Spleen (tissue), 7 donors: Measurements from ENCODE around the gene H6PD.

ENCODE experiments used
- CTCF ChIP-seq, 11 experiments: fragments of 200-600 bp in 7 of 11; fragments of 450-650 bp in 4 of 11; sonication (generic) in 4 of 11; IDR thresholded peaks in 8 of 11; conservative IDR thresholded peaks in 3 of 11; 1 replicate in 7 of 11; 2 replicates in 4 of 11; pipeline versions ENCODE4 v1.4.0 to v1.8.0; 2016 to 2021; ENCODE audit warnings: antibody characterized with exemption in 11 of 11, inconsistent platforms in 4 of 11, mild to moderate bottlenecking in 1 of 11
- POLR2A ChIP-seq, 3 donors: fragments of 450-650 bp; IDR thresholded peaks; one replicate each; pipeline ENCODE4 v1.5.1; 2017; ENCODE audit warnings: antibody characterized with exemption in 3 of 3, mild to moderate bottlenecking in 1 of 3
- POLR2AphosphoS5 ChIP-seq, 3 donors: sonication (generic); formaldehyde crosslinking; IDR thresholded peaks; one replicate each; pipeline ENCODE4 v1.5.1; 2017; ENCODE audit warnings: antibody characterized with exemption in 3 of 3
- donor health status: DM: no; HTN: no; CAD: no; lungs with moderate emphysema.
- donor health status: DM: no; HTN: no; CAD: no.
- donor health status: DM: no; HTN: no; CAD: no.

GRCh38 chr1:9280015-9280860, 45.7 kb downstream of the H6PD start:
- TF ChIP-seq POLR2AphosphoS5 (IDR thresholded peaks at IDR 0.05) = no peak
- no peak for TF ChIP-seq CTCF (IDR thresholded peaks at IDR 0.05 in 8 of 11, conservative IDR thresholded peaks at IDR 0.05 in 3 of 11)
- TF ChIP-seq POLR2A (IDR thresholded peaks at IDR 0.05) = no peak
